SU-DHL-6 (cell line): Measurements from ENCODE around the gene PTPN1.

ENCODE experiments used
- H2AFZ ChIP-seq: fragments of 200-600 bp; sonication (generic); 2 replicates; pipeline ENCODE4 v1.6.1; 2014; ENCODE audit warnings: low read depth, mild to moderate bottlenecking, moderate library complexity, mixed read lengths, antibody characterized with exemption, low read length; ENCODE audit not compliant: severe bottlenecking
- H3F3A ChIP-seq: fragments of 200-600 bp; shearing (Covaris generic); 2 replicates; pipeline ENCODE4 v1.6.0; 2016; ENCODE audit warnings: antibody characterized with exemption, mild to moderate bottlenecking; ENCODE audit not compliant: insufficient read depth
- H3K27ac ChIP-seq: fragments of 200-600 bp; sonication (generic); 2 replicates; pipeline ENCODE4 v1.5.1; 2016; ENCODE audit warnings: low read depth, mild to moderate bottlenecking, low read length, moderate library complexity, mixed read lengths
- H3K27me3 ChIP-seq: fragments of 200-600 bp; sonication (generic), shearing (Covaris generic); 2 replicates; pipeline ENCODE4 v1.6.0; 2014; ENCODE audit warnings: mild to moderate bottlenecking, low read length
- H3K36me3 ChIP-seq: fragments of 200-600 bp; sonication (generic); 2 replicates; pipeline ENCODE4 v1.6.1; 2014; ENCODE audit warnings: mild to moderate bottlenecking, low read length, mixed read lengths
- H3K4me2 ChIP-seq: fragments of 300-600, 200-600 bp; shearing (Covaris generic), sonication (generic); 2 replicates; pipeline ENCODE4 v1.6.0; 2014; ENCODE audit warnings: low read length, low read depth, mild to moderate bottlenecking; ENCODE audit not compliant: poor library complexity, severe bottlenecking
- H3K4me3 ChIP-seq: fragments of 200-600 bp; sonication (generic); 2 replicates; pipeline ENCODE4 v1.5.1; 2014; ENCODE audit warnings: antibody characterized with exemption, low read length, mild to moderate bottlenecking, mixed read lengths; ENCODE audit not compliant: insufficient read depth, poor library complexity, severe bottlenecking
- H3K79me2 ChIP-seq: fragments of 200-600 bp; sonication (generic); 2 replicates; pipeline ENCODE4 v1.6.1; 2014; ENCODE audit warnings: mild to moderate bottlenecking, low read length, moderate library complexity; ENCODE audit not compliant: insufficient read depth
- H3K9ac ChIP-seq: fragments of 200-600 bp; sonication (generic); 2 replicates; pipeline ENCODE4 v1.7.0; 2014; ENCODE audit warnings: mild to moderate bottlenecking, low read length
- H3K9me2 ChIP-seq: fragments of 200-600 bp; sonication (generic); replicated peaks from 2 replicates; pipeline ENCODE4 v1.6.1; 2014; ENCODE audit warnings: low read length; ENCODE audit not compliant: insufficient read depth
- H3K9me3 ChIP-seq: fragments of 200-600 bp; sonication (generic); 2 replicates; pipeline ENCODE4 v1.6.1; 2014; ENCODE audit warnings: low read length, mixed read lengths; ENCODE audit not compliant: insufficient read depth
- H4K20me1 ChIP-seq: fragments of 200-600 bp; sonication (generic); 2 replicates; pipeline ENCODE4 v1.6.1; 2014; ENCODE audit warnings: low read depth, mild to moderate bottlenecking, antibody characterized with exemption, low read length, moderate library complexity, mixed read lengths
- EZH2phosphoT487 ChIP-seq: fragments of 200-600 bp; sonication (generic), shearing (Covaris generic); conservative IDR thresholded peaks from 2 replicates; pipeline ENCODE4 v1.6.1; 2018; ENCODE audit warnings: mild to moderate bottlenecking, antibody characterized with exemption, low read length, moderate library complexity, mixed read lengths
- TF ChIP-seq, protein P1 (sequence below): fragments of 200-600 bp; sonication (generic); IDR thresholded peaks from one replicate; pipeline ENCODE4 v1.5.1; 2017; ENCODE audit warnings: antibody characterized with exemption, mild to moderate bottlenecking, low read length, moderate library complexity; ENCODE audit not compliant: insufficient read depth, poor library complexity, severe bottlenecking

Gene PTPN1

DNA sequence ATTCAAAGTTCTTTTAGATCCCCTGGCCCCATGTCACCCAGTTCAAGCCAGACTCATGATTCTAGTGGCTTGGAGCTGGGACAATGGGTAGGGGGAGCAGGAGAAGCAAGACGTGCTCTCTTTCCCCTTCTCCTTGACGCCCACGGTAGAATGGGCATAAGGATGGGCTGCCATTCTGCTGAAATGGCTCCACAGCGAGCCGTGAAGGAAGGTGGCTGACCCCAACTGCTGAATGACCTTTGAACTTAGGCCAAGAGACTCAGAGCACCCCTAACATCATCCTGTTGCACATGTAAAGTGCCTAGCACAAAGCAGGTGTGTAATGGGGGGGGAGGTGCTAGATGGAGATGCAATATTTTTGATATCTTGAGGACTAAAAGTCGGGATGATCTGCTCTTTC, 15.8 kb upstream of the PTPN1 start:
- Histone ChIP-seq H3F3A (no peaks in the 10 kb centered on the region), H3K9me2 (no peaks in the 10 kb centered on the region), H3K27me3 (no peaks in the 10 kb centered on the region), H3K4me3 (no peak overlapping the region), H3K79me2 (no peaks in the 10 kb centered on the region), H2AFZ (no peak overlapping the region), H3K4me2 (no peak overlapping the region), H3K27ac (no peak overlapping the region), H4K20me1 (no peaks in the 10 kb centered on the region), H3K36me3 (no peaks in the 10 kb centered on the region), H3K9me3 (no peaks in the 10 kb centered on the region), H3K9ac (no peak overlapping the region)
- TF ChIP-seq, protein P1, sequence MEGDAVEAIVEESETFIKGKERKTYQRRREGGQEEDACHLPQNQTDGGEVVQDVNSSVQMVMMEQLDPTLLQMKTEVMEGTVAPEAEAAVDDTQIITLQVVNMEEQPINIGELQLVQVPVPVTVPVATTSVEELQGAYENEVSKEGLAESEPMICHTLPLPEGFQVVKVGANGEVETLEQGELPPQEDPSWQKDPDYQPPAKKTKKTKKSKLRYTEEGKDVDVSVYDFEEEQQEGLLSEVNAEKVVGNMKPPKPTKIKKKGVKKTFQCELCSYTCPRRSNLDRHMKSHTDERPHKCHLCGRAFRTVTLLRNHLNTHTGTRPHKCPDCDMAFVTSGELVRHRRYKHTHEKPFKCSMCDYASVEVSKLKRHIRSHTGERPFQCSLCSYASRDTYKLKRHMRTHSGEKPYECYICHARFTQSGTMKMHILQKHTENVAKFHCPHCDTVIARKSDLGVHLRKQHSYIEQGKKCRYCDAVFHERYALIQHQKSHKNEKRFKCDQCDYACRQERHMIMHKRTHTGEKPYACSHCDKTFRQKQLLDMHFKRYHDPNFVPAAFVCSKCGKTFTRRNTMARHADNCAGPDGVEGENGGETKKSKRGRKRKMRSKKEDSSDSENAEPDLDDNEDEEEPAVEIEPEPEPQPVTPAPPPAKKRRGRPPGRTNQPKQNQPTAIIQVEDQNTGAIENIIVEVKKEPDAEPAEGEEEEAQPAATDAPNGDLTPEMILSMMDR, result no peak
- no peak for TF ChIP-seq EZH2phosphoT487

DNA sequence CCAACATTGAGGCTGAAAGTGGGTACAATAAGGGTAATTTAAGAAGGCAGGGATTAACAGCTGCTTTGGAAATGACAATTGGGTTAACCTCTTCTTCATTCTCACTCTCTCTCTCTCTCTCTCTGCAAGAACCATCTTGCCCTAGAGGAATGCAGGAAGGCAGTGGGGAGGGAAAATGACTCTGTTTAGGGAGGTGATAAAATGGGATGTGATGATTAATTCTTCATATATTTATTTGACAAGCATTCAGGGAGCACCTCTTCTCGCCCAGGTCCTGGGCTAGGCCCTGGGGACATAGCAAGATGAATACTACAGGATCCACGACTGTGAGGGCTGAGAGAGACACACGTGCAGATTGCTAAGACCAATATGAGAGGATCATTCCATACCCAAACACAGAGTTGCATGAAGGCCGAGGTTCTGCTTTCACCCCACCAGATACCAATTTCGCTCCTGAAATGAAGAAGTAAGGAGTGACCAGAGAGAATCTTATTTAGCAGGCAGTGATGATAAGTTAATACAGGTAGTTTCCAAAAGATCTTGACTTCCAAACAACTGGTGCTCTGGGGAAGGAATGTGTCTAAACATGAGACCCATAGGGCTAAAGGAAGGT, 13.3 kb upstream of the PTPN1 start:
- no peaks in the 10 kb centered on the region for H3K79me2 ChIP-seq
- no peak overlapping the region for H3K4me2 ChIP-seq
- no peaks in the 10 kb centered on the region for H3K36me3 ChIP-seq
- H4K20me1 ChIP-seq, result no peaks in the 10 kb centered on the region
- H3K27ac ChIP-seq, result no peak overlapping the region
- H2AFZ ChIP-seq, result no peak overlapping the region
- no peaks in the 10 kb centered on the region for H3K9me3 ChIP-seq
- H3F3A ChIP-seq, result no peaks in the 10 kb centered on the region
- no peaks in the 10 kb centered on the region for H3K27me3 ChIP-seq
- no peak overlapping the region for H3K4me3 ChIP-seq
- H3K9me2 ChIP-seq, result no peaks in the 10 kb centered on the region
- TF ChIP-seq EZH2phosphoT487, result no peak
- TF ChIP-seq, protein P1, result no peak
- H3K9ac ChIP-seq, result no peak overlapping the region

DNA sequence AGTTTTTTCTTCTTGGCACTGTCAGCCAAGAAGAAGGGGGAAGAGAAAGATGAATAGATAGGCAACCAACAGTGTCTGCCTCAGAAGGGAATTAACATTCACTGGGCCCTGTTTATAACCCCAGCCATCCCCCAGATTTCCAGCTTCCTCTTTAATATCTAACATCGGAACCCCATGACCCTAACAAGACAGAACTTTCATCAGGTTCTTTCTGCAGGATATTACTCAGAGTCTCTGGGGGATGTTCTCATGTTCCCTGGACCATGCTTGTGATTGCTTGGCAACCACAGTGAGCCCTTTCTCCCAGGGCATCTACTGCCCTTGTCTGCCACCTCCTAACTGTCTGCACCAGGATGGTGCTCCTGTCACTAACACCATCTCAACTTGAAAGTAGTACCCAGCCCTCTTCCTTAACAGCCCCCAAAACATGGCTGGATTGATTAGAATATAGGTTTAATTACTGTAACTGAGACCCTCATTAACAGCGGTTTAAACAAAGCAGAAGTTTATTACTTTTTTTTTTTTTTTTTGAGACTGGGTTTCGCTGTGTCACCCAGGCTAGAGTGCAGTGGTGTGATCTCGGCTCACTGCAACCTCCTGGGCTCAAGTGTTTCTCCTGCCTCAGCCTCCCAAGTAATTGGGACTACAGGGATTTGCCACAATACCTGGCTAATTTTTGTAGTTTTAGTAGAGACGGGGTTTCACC, 12.0 kb upstream of the PTPN1 start:
- Histone ChIP-seq H3K9me3 (no peaks in the 10 kb centered on the region), H3F3A (no peaks in the 10 kb centered on the region), H3K4me3 (no peak overlapping the region), H3K9me2 (no peaks in the 10 kb centered on the region), H3K27me3 (no peaks in the 10 kb centered on the region), H3K4me2 (no peak overlapping the region), H3K36me3 (no peaks in the 10 kb centered on the region), H3K79me2 (no peaks in the 10 kb centered on the region), H3K9ac (no peak overlapping the region), H2AFZ (no peak overlapping the region), H4K20me1 (no peaks in the 10 kb centered on the region), H3K27ac (no peak overlapping the region)
- no peak for TF ChIP-seq EZH2phosphoT487
- TF ChIP-seq, protein P1, result no peak
